Liver (tissue), 3 donors: ENCODE data around the gene MYOD1.
A peak's percentile ranks its signal among the peaks of the same experiment; 100 is the strongest.

ENCODE experiments used
- CTCF ChIP-seq: fragments of 150-350 bp; IDR thresholded peaks from 2 replicates; pipeline ENCODE4 v1.5.1; 2017; ENCODE audit warnings: improper control_type of control experiment, low read depth, low read length; ENCODE audit not compliant: missing input control
- GABPA ChIP-seq, 2 donors: IDR thresholded peaks in 1 of 2; conservative IDR thresholded peaks in 1 of 2; 2 replicates each; pipeline ENCODE4 v1.6.1; 2016; ENCODE audit warnings: antibody characterized with exemption in 2 of 2, mild to moderate bottlenecking in 1 of 2, moderate library complexity in 1 of 2
- MAX ChIP-seq: IDR thresholded peaks from 2 replicates; pipeline ENCODE4 v1.6.1; 2016; ENCODE audit warnings: antibody characterized with exemption
- RAD21 ChIP-seq, 2 donors: IDR thresholded peaks; 2 replicates each; pipeline ENCODE4 v1.6.1; 2016; ENCODE audit warnings: antibody characterized with exemption in 2 of 2, mild to moderate bottlenecking in 2 of 2
- REST ChIP-seq: IDR thresholded peaks from 2 replicates; pipeline ENCODE4 v1.6.1; 2016; ENCODE audit warnings: antibody characterized with exemption, mild to moderate bottlenecking
- SP1 ChIP-seq: IDR thresholded peaks from 2 replicates; pipeline ENCODE4 v1.6.1; 2018; ENCODE audit warnings: antibody characterized with exemption, mild to moderate bottlenecking
- donor health status: healthy.
- donor health status: healthy.

GRCh38 chr11:17770917-17771316 is 51.5 kb downstream of the MYOD1 start:
- TF ChIP-seq CTCF (no peak), RAD21 (IDR thresholded peaks at IDR 0.05) (peak in 1 of 2 donors; percentile 38), REST (no peak), MAX (no peak), SP1 (no peak), GABPA (IDR thresholded peaks at IDR 0.05 in 1 of 2, conservative IDR thresholded peaks at IDR 0.05 in 1 of 2) (no peak)
